ENCODE measurements around the gene HADHB.

HADHB gene

GRCh38 chr2:26224095-26224494 is 20.6 kb upstream of the HADHB start:
- TF ChIP-seq CTCF (conservative IDR thresholded peaks at IDR 0.05; ENCODE audit: control insufficient read depth, insufficient read depth, low read depth, low read length) = no peak
- DNase-seq (ENCODE audit: low read depth) = no peak

GRCh38 chr2:26229595-26229994 is 15.1 kb upstream of the HADHB start:
- DNase-seq (ENCODE audit: low read depth) = no peak
- H3K4me3 ChIP-seq (ENCODE audit: control insufficient read depth, low read depth, low read length) = no peak overlapping the region
- TF ChIP-seq CTCF (conservative IDR thresholded peaks at IDR 0.05; ENCODE audit: control insufficient read depth, insufficient read depth, low read depth, low read length) = no peak

More at GRCh38 chr2:26224095-26224494, 20.6 kb upstream of the HADHB start:
- no peak overlapping the region for H3K4me3 ChIP-seq (ENCODE audit: control insufficient read depth, low read depth, low read length)

GRCh38 chr2:26230806-26231205 is 13.9 kb upstream of the HADHB start:
- no peak for DNase-seq (ENCODE audit: low read depth)
- H3K4me3 ChIP-seq (ENCODE audit: control insufficient read depth, low read depth, low read length) = no peak overlapping the region
- no peak for TF ChIP-seq CTCF (conservative IDR thresholded peaks at IDR 0.05; ENCODE audit: control insufficient read depth, insufficient read depth, low read depth, low read length)

GRCh38 chr2:26235089-26235488 is 9.7 kb upstream of the HADHB start:
- no peak for TF ChIP-seq CTCF (conservative IDR thresholded peaks at IDR 0.05; ENCODE audit: control insufficient read depth, insufficient read depth, low read depth, low read length)
- no peak for DNase-seq (ENCODE audit: low read depth)
- no peak overlapping the region for H3K4me3 ChIP-seq (ENCODE audit: control insufficient read depth, low read depth, low read length)

- no peak overlapping the region for H3K4me3 ChIP-seq (ENCODE audit: control insufficient read depth, low read depth, low read length)
- no peak for TF ChIP-seq CTCF (conservative IDR thresholded peaks at IDR 0.05; ENCODE audit: control insufficient read depth, insufficient read depth, low read depth, low read length)
- DNase-seq (ENCODE audit: low read depth) = no peak
Observed at GRCh38 chr2:26237868-26238267, 6.9 kb upstream of the HADHB start.

GRCh38 chr2:26238311-26238958 is 6.3 kb upstream of the HADHB start:
- peak; percentile 48 for DNase-seq (ENCODE audit: low read depth)
- TF ChIP-seq CTCF (conservative IDR thresholded peaks at IDR 0.05; ENCODE audit: control insufficient read depth, insufficient read depth, low read depth, low read length) = no peak
- no peak overlapping the region for H3K4me3 ChIP-seq (ENCODE audit: control insufficient read depth, low read depth, low read length)

All from fibroblast of mammary gland (primary cell).